NCI-H774 (cell line): ENCODE results near the gene WFDC1.

Source experiments
- DNase-seq: peaks from one replicate; lab custom pipeline; 2025; lab: John Stamatoyannopoulos, UW

The WFDC1 gene

GRCh38 chr16:84379008-84379708 lies 84.5 kb downstream of the WFDC1 start:
- DNase-seq, result no peak
